Heart left ventricle (tissue), 16 donors: ENCODE measurements around the gene PRPSAP2. TPM values are rescaled to one million over a fixed set of nuclear protein-coding genes. Genes with fewer than 3 reads are reported as not detected.

Experiments used
- ATAC-seq, 4 donors: fragments of 200-7000 bp; cut with Tn5 transposase; one replicate each; pipeline ENCODE4 v1.9.1; 2020 to 2022; ENCODE audit warnings: moderate library complexity in 4 of 4, mild to moderate bottlenecking in 3 of 4, moderate number of reproducible peaks in 1 of 4
- DNase-seq, 5 donors: peaks; one replicate each; pipeline ENCODE4 v3.0.0-alpha.2; 2020
- H3K27ac ChIP-seq, 12 donors: fragments of 200-600 bp; sonication (generic) in 4 of 12; one replicate each; pipeline versions ENCODE4 v1.5.0 to v1.8.0; 2016 to 2022; ENCODE audit warnings: mild to moderate bottlenecking in 2 of 12
- H3K27me3 ChIP-seq, 9 donors: fragments of 200-600 bp; sonication (generic) in 2 of 9; one replicate each; pipeline versions ENCODE4 v1.5.1 to v1.8.0; 2016 to 2022; ENCODE audit warnings: mild to moderate bottlenecking in 3 of 9
- H3K36me3 ChIP-seq, 9 donors: fragments of 200-600 bp; sonication (generic) in 2 of 9; one replicate each; pipeline versions ENCODE4 v1.5.0 to v1.8.0; 2018 to 2022; ENCODE audit warnings: mild to moderate bottlenecking in 2 of 9
- H3K4me1 ChIP-seq, 12 donors: fragments of 200-600 bp; sonication (generic) in 4 of 12; one replicate each; pipeline versions ENCODE4 v1.5.0 to v1.8.0; 2016 to 2022; ENCODE audit warnings: mild to moderate bottlenecking in 3 of 12
- H3K4me3 ChIP-seq, 12 donors: fragments of 200-600 bp; sonication (generic) in 4 of 12; one replicate each; pipeline versions ENCODE4 v1.5.0 to v1.8.0; 2017 to 2022; ENCODE audit warnings: mild to moderate bottlenecking in 9 of 12, moderate library complexity in 4 of 12
- H3K9me3 ChIP-seq, 12 donors: fragments of 200-600 bp; sonication (generic) in 4 of 12; one replicate each; pipeline versions ENCODE4 v1.5.0 to v1.8.0; 2016 to 2022; ENCODE audit warnings: mild to moderate bottlenecking in 1 of 12
- CTCF ChIP-seq, 12 donors: fragments of 200-600 bp; sonication (generic) in 4 of 12; IDR thresholded peaks; one replicate each; pipeline versions ENCODE4 v1.5.0 to v1.8.0; 2018 to 2022; ENCODE audit warnings: antibody characterized with exemption in 12 of 12, mild to moderate bottlenecking in 5 of 12
- POLR2A ChIP-seq, 2 donors: fragments of 450-650 bp; IDR thresholded peaks; one replicate each; pipeline ENCODE4 v1.6.1; 2017; ENCODE audit warnings: antibody characterized with exemption in 2 of 2, mild to moderate bottlenecking in 2 of 2, moderate library complexity in 2 of 2
- WGBS, 4 donors: extraction: QIAGEN DNeasy Blood & Tissue Kit in 2 of 4; methylation state at CpG; one replicate each; pipeline versions ENCODE4 v1.1.5 to v1.1.7; 2013 to 2018; 5-methylcytosine and 5-hydroxymethylcytosine counted together
- intact Hi-C, 10 donors: fragments of 100-400 bp; cut with DNase I; formaldehyde crosslinking; loops; one replicate each; pipeline versions ENCODE4 v1.11.1 to v1.14.2; 2022
- polyA plus RNA-seq, 2 donors: library from polyadenylated mRNA; stranded (reverse); fragments of 200-250 nt; gene quantifications; one replicate each; pipeline ENCODE4 v1.2.3, GENCODE V29; 2013
- total RNA-seq, 9 donors: library from RNA; depleted of rRNA in 2 of 9; stranded (reverse); fragments of >200 nt in 2 of 9; fragmentation: NEBNext Ultra II Directional in 3 of 9; extraction: Animal tissue kit (Norgen Biotek cat#: 25700) in 3 of 9; gene quantifications; one replicate each; pipeline versions ENCODE4 v1.1.0 to v1.2.4, GENCODE V29; 2016 to 2023
- donor health status: ischemic (EF 13 %, LVEDD 7.1; RV severe dilation, severe dysfunction).
- donor health status: healthy with polysubstance abuse.
- donor health status: DM: no; HTN: yes; CAD: no.
- donor health status: DM: no; HTN: no; CAD: no.
- donor health status: ischemic (EF 25% LVEDD 6.9; RV normal size, moderate dysfunction).
- donor health status: ischemic (EF 25% LVEDD 5.7; RV mildly dilated, moderate dysfunction).
- donor health status: healthy.
- donor health status: DM: yes; HTN: yes; CAD: no.
- donor health status: ischemic (EF 35%, LVEDD 5.7; RV mildly dilated, moderate dysfunction).
- donor health status: nonischemic (EF 11% LVEDD 7.7; RV severe dilation, severe dysfunction).
- donor health status: DM: yes; HTN: yes; CAD: no.
- donor health status: PGD.
- donor health status: ischemic (EF 29% LVEDD 5.4; RV normal size, mild dysfunction).
- donor health status: nonischemic (EF 23%, LVEDD 6.1; RV moderate dilation, normal function).

The PRPSAP2 gene
- total and polyA plus RNA-seq, 11 donors = 11.0 to 26.2 (median 17.8) TPM

GRCh38 chr17:18971801-18972200 is 113.9 kb downstream of the PRPSAP2 start:
- ATAC-seq (no peak), DNase-seq (no peak)
- Histone ChIP-seq H3K36me3 (no peaks in the 10 kb centered on the region), H3K4me3 (no peak overlapping the region), H3K27ac (no peak overlapping the region), H3K4me1 (no peaks in the 10 kb centered on the region), H3K27me3 (no peaks in the 10 kb centered on the region), H3K9me3 (no peaks in the 10 kb centered on the region)
- intact Hi-C loops = no loop called here
- no peak for TF ChIP-seq POLR2A (IDR thresholded peaks at IDR 0.05)
- TF ChIP-seq CTCF (IDR thresholded peaks at IDR 0.05) = no peak
- WGBS, 4 donors = 94 to 100% (median 96%) methylated on average over 4 to 7 of the region's 7 CpGs

- DNase-seq = no peak
Observed at GRCh38 chr17:18974407-18975149, 116.6 kb downstream of the PRPSAP2 start.

GRCh38 chr17:18975597-18975996 is 117.7 kb downstream of the PRPSAP2 start:
- Histone ChIP-seq H3K4me3 (no peak overlapping the region), H3K9me3 (no peaks in the 10 kb centered on the region), H3K27ac (no peak overlapping the region), H3K27me3 (no peaks in the 10 kb centered on the region), H3K4me1 (no peaks in the 10 kb centered on the region), H3K36me3 (no peaks in the 10 kb centered on the region)
- no peak for ATAC-seq
- intact Hi-C loops = no loop called here
- WGBS, 4 donors = 91 to 95% (median 93%) methylated on average over 13 of the region's 13 CpGs
- no peak for DNase-seq
- TF ChIP-seq POLR2A (IDR thresholded peaks at IDR 0.05) = no peak
- no peak for TF ChIP-seq CTCF (IDR thresholded peaks at IDR 0.05)

More at GRCh38 chr17:18974407-18975149, 116.6 kb downstream of the PRPSAP2 start:
- Histone ChIP-seq H3K9me3 (no peaks in the 10 kb centered on the region), H3K27ac (no peak overlapping the region), H3K27me3 (no peaks in the 10 kb centered on the region), H3K4me3 (no peak overlapping the region), H3K36me3 (no peaks in the 10 kb centered on the region), H3K4me1 (no peaks in the 10 kb centered on the region)
- no peak for ATAC-seq
- 85 to 90% (median 89%) methylated on average over 5 to 10 of the region's 10 CpGs for WGBS, 4 donors
- intact Hi-C loops = no loop called here
- TF ChIP-seq CTCF (IDR thresholded peaks at IDR 0.05) = no peak
- TF ChIP-seq POLR2A (IDR thresholded peaks at IDR 0.05) = no peak

GRCh38 chr17:18976201-18976600 is 118.3 kb downstream of the PRPSAP2 start:
- no peak overlapping the region for H3K27ac ChIP-seq
- 80 to 92% (median 83%) methylated on average over 4 of the region's 4 CpGs for WGBS, 4 donors
- H3K36me3 ChIP-seq = no peaks in the 10 kb centered on the region
- H3K4me1 ChIP-seq = no peaks in the 10 kb centered on the region
- H3K4me3 ChIP-seq = no peak overlapping the region
- intact Hi-C loops = no loop called here
- H3K27me3 ChIP-seq = no peaks in the 10 kb centered on the region
- TF ChIP-seq CTCF (IDR thresholded peaks at IDR 0.05) (no peak), POLR2A (IDR thresholded peaks at IDR 0.05) (no peak)
- H3K9me3 ChIP-seq = no peaks in the 10 kb centered on the region
- DNase-seq = no peak
- no peak for ATAC-seq
